KMS-11 (cell line): Measurements from ENCODE around the gene EPHB3.

Source experiments
- H2AFZ ChIP-seq: fragments of 200-600 bp; sonication (generic); 2 replicates; pipeline ENCODE4 v1.6.1; 2016; ENCODE audit warnings: antibody characterized with exemption, mixed run types, low read depth
- H3K27ac ChIP-seq: fragments of 200-600 bp; sonication (generic); 2 replicates; pipeline ENCODE4 v1.6.1; 2016; ENCODE audit warnings: mild to moderate bottlenecking, mixed run types
- H3K27me3 ChIP-seq: fragments of 200-600 bp; sonication (generic); 2 replicates; pipeline ENCODE4 v1.6.1; 2017; ENCODE audit warnings: mild to moderate bottlenecking, low read depth, mixed run types, moderate library complexity; ENCODE audit not compliant: insufficient read depth
- H3K36me3 ChIP-seq: fragments of 200-600 bp; sonication (generic); 2 replicates; pipeline ENCODE4 v1.6.1; 2017; ENCODE audit warnings: mild to moderate bottlenecking, mixed run types; ENCODE audit not compliant: insufficient read depth
- H3K4me1 ChIP-seq: fragments of 200-600 bp; sonication (generic); 2 replicates; pipeline ENCODE4 v1.6.1; 2016; ENCODE audit warnings: mild to moderate bottlenecking, low read depth, mixed run types; ENCODE audit not compliant: poor library complexity, severe bottlenecking
- H3K4me2 ChIP-seq: fragments of 200-600 bp; sonication (generic); 2 replicates; pipeline ENCODE4 v1.7.0; 2016; ENCODE audit warnings: mild to moderate bottlenecking, mixed run types
- H3K4me3 ChIP-seq: fragments of 200-600 bp; sonication (generic); IDR thresholded peaks from 2 replicates; pipeline ENCODE4 v1.6.1; 2017; ENCODE audit warnings: low read depth, low read length, mixed read lengths; ENCODE audit not compliant: insufficient read depth
- H3K79me2 ChIP-seq: fragments of 200-600 bp; sonication (generic); 2 replicates; pipeline ENCODE4 v1.6.1; 2016; ENCODE audit warnings: low read depth, mixed run types; ENCODE audit not compliant: insufficient read depth
- H3K9ac ChIP-seq: fragments of 200-600 bp; sonication (generic); 2 replicates; pipeline ENCODE4 v1.6.1; 2016; ENCODE audit warnings: mild to moderate bottlenecking, mixed run types
- H4K20me1 ChIP-seq: fragments of 200-600 bp; sonication (generic); 2 replicates; pipeline ENCODE4 v1.6.1; 2016; ENCODE audit warnings: mild to moderate bottlenecking, mixed run types; ENCODE audit not compliant: insufficient read depth
- TF ChIP-seq, protein P1 (sequence below): fragments of 200-600 bp; sonication (generic); conservative IDR thresholded peaks from 2 replicates; pipeline ENCODE4 v1.6.1; 2017; ENCODE audit warnings: low read depth, mild to moderate bottlenecking, antibody characterized with exemption, low read length, moderate library complexity, mixed read lengths

Gene EPHB3

DNA sequence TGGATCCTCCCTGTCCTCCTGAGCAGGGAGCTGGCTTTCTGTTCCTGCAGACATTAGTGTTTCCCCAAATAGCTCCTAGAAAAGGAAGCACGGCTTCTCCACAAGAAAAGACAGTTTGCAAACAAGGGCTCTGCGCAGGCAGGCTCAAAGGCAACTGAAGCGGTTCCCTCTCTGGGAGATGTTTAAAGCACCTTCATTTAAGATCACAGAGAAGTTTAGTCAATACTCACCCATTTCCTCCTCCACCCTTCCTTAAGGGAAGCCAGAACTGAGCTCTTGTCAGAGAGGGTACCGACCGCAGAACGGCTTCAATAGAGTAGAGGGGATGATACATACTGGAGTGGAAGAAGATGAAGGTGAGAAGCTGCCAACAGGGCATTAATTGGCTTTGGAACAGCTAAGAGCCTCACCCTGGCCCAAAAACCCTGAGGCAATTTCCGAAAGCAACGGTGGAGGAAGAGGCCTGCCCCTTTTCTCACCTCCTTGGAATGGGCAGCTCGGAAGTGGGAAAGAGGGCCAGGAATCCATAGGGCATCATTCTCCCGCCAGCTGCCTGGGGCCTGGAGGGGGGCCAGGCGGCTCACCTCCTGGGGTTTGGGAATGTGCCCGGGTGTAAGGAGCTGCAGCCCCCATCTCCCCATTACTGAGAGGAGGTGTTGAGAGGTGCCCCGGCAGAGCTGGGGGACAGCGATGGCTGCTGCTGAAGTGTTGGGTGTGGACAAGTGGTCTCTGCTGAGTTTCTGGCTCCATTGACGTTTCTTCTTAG, 4.8 kb upstream of the EPHB3 start:
- TF ChIP-seq, protein P1, sequence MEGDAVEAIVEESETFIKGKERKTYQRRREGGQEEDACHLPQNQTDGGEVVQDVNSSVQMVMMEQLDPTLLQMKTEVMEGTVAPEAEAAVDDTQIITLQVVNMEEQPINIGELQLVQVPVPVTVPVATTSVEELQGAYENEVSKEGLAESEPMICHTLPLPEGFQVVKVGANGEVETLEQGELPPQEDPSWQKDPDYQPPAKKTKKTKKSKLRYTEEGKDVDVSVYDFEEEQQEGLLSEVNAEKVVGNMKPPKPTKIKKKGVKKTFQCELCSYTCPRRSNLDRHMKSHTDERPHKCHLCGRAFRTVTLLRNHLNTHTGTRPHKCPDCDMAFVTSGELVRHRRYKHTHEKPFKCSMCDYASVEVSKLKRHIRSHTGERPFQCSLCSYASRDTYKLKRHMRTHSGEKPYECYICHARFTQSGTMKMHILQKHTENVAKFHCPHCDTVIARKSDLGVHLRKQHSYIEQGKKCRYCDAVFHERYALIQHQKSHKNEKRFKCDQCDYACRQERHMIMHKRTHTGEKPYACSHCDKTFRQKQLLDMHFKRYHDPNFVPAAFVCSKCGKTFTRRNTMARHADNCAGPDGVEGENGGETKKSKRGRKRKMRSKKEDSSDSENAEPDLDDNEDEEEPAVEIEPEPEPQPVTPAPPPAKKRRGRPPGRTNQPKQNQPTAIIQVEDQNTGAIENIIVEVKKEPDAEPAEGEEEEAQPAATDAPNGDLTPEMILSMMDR, result no peak

DNA sequence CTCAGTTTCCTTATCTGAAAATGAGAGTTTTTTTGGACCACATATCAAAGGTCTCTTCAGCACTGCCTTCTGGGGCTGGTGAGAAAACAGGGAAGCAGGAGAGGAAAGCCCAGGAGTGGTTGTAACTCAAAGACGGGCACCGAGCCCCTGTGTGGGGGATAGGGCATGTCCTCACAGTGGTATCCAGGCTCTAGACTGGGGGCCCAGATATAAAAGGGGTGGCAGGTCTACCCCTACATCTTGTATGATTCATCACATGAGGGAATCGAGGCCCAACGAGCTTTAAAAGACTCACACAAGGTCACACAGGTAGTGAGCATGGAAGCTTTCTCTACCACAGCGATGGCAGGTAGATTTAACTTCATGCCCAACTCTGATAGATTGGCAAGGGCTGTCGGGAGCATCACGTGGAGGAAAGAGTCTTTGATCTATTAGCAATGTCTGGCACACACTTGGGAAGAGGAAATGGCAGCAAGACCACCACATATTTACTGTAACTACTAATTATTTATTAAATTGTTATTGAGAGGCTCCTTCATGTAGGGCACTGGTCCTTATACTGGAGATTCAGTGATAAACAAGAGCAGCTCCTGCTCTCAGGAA, 4.1 kb upstream of the EPHB3 start:
- TF ChIP-seq, protein P1, result no peak
- Histone ChIP-seq H2AFZ (no peak overlapping the region), H3K27me3 (peaks cover 13% of the 10 kb centered on the region; the same call in 1 of the 2 replicates), H3K27ac (no peak overlapping the region), H4K20me1 (no peaks in the 10 kb centered on the region), H3K4me1 (peaks cover 7% of the 10 kb centered on the region), H3K36me3 (no peaks in the 10 kb centered on the region), H3K4me3 (no peak overlapping the region), H3K79me2 (no peaks in the 10 kb centered on the region), H3K9ac (no peak overlapping the region), H3K4me2 (no peak overlapping the region)

More for the DNA sequence above, 4.8 kb upstream of the EPHB3 start:
- H3K36me3 ChIP-seq, result no peaks in the 10 kb centered on the region
- H3K4me2 ChIP-seq, result no peak overlapping the region
- H3K4me1 ChIP-seq, result peaks cover 7% of the 10 kb centered on the region
- H3K9ac ChIP-seq, result no peak overlapping the region
- no peaks in the 10 kb centered on the region for H3K79me2 ChIP-seq
- no peak overlapping the region for H3K27ac ChIP-seq
- no peak overlapping the region for H2AFZ ChIP-seq
- H3K27me3 ChIP-seq, result peaks cover 13% of the 10 kb centered on the region; the same call in 1 of the 2 replicates
- no peaks in the 10 kb centered on the region for H4K20me1 ChIP-seq
- no peak overlapping the region for H3K4me3 ChIP-seq

DNA sequence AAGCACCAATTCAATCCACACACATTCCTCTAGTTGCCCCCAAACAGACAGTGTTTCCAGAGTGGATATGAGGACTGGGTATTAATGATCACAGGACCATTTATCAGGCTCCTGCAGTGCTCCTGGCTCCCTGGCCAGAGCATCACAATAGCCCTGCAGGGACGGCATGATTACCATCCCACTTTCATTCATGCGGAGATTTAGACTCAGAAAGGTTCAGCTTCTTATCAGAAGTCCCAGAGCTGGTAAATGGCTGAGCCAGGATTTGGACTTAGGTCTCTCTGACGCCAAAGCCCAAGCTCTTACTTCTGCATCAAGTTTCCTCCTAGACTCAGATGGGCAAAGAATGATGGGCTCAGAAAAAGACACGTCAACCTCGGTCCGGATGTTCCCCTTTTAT, 2.9 kb upstream of the EPHB3 start:
- Histone ChIP-seq H3K4me2 (no peak overlapping the region), H4K20me1 (no peaks in the 10 kb centered on the region), H3K27ac (no peak overlapping the region), H3K79me2 (no peaks in the 10 kb centered on the region), H3K9ac (no peak overlapping the region), H3K27me3 (peaks cover 13% of the 10 kb centered on the region; the same call in 1 of the 2 replicates), H2AFZ (no peak overlapping the region), H3K36me3 (no peaks in the 10 kb centered on the region), H3K4me3 (no peak overlapping the region), H3K4me1 (peaks cover 7% of the 10 kb centered on the region)
- TF ChIP-seq, protein P1, result no peak

DNA sequence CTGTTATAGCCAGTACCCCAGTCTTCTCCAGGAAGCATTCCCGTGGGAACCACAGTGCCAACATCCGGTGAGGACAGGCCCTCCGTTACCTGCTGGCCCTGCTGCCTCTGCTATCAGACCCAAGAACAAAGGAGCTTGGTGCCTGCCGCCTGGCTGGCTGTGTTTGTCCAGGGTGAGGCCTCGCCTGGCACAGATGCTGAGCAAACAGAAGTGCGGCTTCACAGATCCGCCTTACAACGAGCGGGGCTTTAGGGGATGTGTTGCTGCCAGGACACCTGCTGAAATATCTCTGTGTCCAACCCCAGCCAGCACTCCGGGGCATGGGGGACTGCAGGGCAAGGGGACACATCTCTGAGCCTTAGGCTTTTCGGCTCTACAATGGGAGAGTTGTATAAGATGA, 2.2 kb upstream of the EPHB3 start:
- H3K4me1 ChIP-seq, result peaks cover 7% of the 10 kb centered on the region
- H3K9ac ChIP-seq, result no peak overlapping the region
- no peaks in the 10 kb centered on the region for H3K36me3 ChIP-seq
- H3K4me3 ChIP-seq, result no peak overlapping the region
- TF ChIP-seq, protein P1, result no peak
- no peak overlapping the region for H3K27ac ChIP-seq
- no peak overlapping the region for H2AFZ ChIP-seq
- H4K20me1 ChIP-seq, result no peaks in the 10 kb centered on the region
- H3K27me3 ChIP-seq, result peaks cover 13% of the 10 kb centered on the region; the same call in 1 of the 2 replicates
- no peak overlapping the region for H3K4me2 ChIP-seq
- no peaks in the 10 kb centered on the region for H3K79me2 ChIP-seq
